Esophagus muscularis mucosa (tissue), 4 donors: ENCODE results near the gene FZD10.

Experiments used
- EP300 ChIP-seq: sonication (generic); formaldehyde crosslinking; IDR thresholded peaks from one replicate; pipeline ENCODE4 v1.6.1; 2017; ENCODE audit warnings: antibody characterized with exemption
- POLR2A ChIP-seq: fragments of 450-650 bp; IDR thresholded peaks from one replicate; pipeline ENCODE4 v1.6.1; 2017; ENCODE audit warnings: antibody characterized with exemption, moderate library complexity, mild to moderate bottlenecking, low read depth
- POLR2AphosphoS5 ChIP-seq, 2 donors: sonication (generic); formaldehyde crosslinking; IDR thresholded peaks; one replicate each; pipeline ENCODE4 v1.6.1; 2017; ENCODE audit warnings: antibody characterized with exemption in 2 of 2
- TF ChIP-seq, protein P1 (sequence below), 3 experiments: fragments of 200-600 bp in 2 of 3; fragments of 450-650 bp in 1 of 3; sonication (generic) in 2 of 3; IDR thresholded peaks; one replicate each; pipeline ENCODE4 v1.5.1; 2017 to 2019; ENCODE audit warnings: antibody characterized with exemption in 3 of 3, mild to moderate bottlenecking in 2 of 3, moderate library complexity in 1 of 3

DNA sequence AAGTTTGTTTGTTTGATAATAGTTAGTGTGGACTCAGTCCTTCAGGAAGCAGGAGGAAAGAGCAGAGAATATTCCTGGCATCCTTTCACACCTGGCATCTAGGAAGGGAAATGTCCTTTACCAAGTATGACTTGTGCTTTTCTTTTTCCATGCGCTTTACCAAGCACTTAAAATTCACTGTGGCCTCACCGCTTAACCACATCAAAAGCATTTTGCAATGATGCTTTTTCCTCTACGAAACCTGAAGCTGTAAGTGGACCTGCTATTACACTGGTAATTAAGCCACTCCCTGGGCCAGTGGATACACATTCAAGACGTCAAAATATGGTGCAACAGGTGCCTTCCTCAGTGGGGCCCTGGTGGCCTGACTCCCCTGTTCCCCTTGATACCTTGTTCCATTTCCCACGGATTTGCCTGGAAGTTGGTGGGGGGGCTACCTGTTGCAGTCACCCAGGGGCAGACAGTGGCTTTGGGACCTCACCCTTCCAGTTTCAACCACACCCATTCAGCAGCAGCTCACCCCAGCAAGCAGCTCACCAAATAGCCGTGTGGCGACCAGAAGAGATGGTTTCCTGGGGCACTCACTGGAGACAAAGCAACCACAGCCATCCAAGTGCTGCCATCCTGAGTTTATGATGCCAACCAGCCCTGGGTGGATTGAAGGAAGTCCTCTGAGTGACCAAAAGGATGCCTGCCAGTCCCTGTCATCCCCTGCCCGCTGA lies 14.2 kb upstream of the FZD10 start:
- TF ChIP-seq POLR2AphosphoS5 (IDR thresholded peaks at IDR 0.05): no peak
- TF ChIP-seq, protein P1, sequence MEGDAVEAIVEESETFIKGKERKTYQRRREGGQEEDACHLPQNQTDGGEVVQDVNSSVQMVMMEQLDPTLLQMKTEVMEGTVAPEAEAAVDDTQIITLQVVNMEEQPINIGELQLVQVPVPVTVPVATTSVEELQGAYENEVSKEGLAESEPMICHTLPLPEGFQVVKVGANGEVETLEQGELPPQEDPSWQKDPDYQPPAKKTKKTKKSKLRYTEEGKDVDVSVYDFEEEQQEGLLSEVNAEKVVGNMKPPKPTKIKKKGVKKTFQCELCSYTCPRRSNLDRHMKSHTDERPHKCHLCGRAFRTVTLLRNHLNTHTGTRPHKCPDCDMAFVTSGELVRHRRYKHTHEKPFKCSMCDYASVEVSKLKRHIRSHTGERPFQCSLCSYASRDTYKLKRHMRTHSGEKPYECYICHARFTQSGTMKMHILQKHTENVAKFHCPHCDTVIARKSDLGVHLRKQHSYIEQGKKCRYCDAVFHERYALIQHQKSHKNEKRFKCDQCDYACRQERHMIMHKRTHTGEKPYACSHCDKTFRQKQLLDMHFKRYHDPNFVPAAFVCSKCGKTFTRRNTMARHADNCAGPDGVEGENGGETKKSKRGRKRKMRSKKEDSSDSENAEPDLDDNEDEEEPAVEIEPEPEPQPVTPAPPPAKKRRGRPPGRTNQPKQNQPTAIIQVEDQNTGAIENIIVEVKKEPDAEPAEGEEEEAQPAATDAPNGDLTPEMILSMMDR (IDR thresholded peaks at IDR 0.05): no peak
- no peak for TF ChIP-seq POLR2A
- TF ChIP-seq EP300: no peak
